GM10266 (cell line): ENCODE measurements around the gene SMYD3.
A peak's percentile ranks its signal among the peaks of the same experiment; 100 is the strongest.

Source experiments
- DNase-seq: peaks from one replicate; pipeline ENCODE4 v3.0.0; 2012; ENCODE audit errors: extremely low spot score
- TF ChIP-seq, protein P1 (sequence below): IDR thresholded peaks from 2 replicates; pipeline ENCODE4 v1.5.1; 2012; ENCODE audit warnings: mild to moderate bottlenecking, low read depth; ENCODE audit not compliant: control insufficient read depth, insufficient read depth; ENCODE audit errors: missing control alignments

The SMYD3 gene

DNA sequence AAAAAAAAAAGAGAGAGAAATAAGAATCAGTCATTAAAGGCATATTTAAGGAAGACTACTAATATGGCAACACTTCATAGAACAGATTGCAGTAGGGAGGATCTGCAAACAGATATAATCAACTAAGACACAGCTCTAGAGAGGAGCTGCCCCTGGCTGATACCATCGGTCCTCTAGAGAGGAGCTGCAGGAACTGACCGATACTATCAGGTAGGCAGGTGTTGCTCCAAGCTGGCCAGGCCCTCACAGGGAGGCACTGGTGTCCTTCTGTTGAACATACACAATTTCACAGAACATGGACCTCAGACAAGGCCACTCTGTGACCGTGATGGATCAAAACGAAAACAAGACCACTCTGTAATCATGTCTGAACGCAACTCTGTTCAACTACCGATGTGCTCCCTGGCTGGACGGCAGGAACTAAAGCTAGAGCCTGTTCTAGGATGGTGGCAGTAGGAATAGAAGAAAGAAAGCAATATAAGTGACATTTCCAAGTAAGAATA is 15.5 kb downstream of the SMYD3 start:
- DNase-seq, result no peak
- TF ChIP-seq, protein P1, sequence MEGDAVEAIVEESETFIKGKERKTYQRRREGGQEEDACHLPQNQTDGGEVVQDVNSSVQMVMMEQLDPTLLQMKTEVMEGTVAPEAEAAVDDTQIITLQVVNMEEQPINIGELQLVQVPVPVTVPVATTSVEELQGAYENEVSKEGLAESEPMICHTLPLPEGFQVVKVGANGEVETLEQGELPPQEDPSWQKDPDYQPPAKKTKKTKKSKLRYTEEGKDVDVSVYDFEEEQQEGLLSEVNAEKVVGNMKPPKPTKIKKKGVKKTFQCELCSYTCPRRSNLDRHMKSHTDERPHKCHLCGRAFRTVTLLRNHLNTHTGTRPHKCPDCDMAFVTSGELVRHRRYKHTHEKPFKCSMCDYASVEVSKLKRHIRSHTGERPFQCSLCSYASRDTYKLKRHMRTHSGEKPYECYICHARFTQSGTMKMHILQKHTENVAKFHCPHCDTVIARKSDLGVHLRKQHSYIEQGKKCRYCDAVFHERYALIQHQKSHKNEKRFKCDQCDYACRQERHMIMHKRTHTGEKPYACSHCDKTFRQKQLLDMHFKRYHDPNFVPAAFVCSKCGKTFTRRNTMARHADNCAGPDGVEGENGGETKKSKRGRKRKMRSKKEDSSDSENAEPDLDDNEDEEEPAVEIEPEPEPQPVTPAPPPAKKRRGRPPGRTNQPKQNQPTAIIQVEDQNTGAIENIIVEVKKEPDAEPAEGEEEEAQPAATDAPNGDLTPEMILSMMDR, result no peak

DNA sequence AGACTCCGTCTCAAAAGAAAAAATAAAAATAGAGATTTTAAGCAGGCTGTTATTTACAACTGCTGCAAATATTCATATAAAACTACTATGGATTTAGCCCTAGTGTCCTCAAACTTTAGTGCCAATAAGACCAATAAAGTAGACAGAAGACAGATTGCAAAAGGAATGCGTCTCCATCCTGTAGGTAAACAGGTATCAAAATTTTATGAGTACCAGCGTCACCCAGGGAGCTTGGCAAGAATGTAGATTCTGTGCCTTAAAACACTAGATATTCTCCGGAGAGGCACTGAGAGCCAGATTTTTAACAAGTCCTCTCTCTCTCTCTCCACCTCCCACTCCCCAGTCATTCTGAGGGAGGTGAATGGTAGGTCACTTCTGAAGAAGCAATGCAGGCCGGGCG is 18.4 kb downstream of the SMYD3 start:
- TF ChIP-seq, protein P1, result no peak
- DNase-seq, result no peak

DNA sequence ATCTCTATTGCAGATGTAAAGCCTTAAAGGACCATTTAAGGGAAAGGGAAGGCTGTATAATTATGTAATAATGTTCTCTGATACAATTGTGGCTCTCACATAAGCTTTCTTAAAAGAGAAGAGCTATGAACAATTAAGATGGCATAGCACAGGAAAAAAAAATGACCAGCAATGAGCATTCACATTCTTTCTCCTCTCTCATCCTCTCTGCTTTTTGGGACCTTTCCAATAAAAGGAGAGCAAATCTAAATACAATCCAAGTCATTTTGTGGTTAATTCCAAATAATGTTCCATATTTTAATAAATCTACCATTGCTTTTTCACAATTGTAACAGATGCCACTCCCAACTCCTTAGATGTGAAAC is 23.5 kb downstream of the SMYD3 start:
- no peak for DNase-seq
- TF ChIP-seq, protein P1, result no peak

DNA sequence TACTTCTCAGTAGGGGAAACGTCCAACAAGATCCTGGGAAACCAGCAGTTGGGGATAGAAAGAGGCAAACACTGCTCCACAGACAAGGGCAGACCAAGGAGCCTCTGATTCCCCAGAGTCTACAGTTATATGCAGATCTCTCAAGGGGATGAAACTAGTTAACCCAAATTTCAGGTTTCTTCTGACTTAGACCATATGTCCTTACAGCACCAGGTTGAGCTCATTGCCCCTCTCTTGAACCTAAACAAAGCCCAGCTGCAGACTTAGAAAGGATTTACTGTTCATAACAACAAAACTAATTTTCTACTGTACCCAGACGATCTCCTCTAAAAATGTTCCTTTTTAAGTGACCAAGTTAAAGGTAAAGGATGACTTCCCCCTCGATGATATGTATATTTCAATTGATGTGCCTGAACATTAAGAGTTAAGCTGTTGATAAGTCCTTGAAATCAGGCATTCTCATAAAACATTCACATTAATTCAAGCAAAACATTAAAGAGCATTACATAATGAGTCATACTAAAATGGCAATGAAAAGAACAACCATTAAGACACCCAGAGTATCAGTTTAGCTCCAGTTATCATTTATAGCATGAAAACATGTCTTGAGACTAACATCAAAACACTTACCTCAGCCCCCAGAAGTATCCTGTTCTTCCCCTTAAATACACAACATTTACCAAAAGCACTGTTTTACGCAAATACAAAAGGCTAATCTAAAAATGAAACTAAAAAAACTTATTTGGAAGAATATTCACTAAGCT is 24.1 kb downstream of the SMYD3 start:
- peak; percentile 35 for DNase-seq
- TF ChIP-seq, protein P1, result no peak

DNA sequence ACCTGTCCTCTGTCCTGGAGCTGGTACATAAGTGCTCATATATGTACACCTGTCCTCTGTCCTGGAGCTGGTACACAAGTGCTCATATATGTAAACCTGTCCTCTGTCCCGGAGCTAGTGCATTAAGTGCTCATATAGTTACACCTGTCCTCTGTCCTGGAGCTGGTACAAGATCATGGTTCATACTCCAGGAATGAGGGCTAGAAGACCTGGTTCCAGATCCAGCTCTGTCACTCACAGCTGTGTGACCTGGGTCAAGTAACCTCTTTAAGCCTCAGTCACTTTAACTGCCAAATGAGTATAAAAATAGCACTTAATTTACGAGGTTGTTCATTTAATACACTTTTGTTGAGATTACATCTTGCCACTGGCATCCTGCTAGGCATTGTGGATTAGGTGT is 28.0 kb downstream of the SMYD3 start:
- DNase-seq, result no peak
- TF ChIP-seq, protein P1, result no peak

DNA sequence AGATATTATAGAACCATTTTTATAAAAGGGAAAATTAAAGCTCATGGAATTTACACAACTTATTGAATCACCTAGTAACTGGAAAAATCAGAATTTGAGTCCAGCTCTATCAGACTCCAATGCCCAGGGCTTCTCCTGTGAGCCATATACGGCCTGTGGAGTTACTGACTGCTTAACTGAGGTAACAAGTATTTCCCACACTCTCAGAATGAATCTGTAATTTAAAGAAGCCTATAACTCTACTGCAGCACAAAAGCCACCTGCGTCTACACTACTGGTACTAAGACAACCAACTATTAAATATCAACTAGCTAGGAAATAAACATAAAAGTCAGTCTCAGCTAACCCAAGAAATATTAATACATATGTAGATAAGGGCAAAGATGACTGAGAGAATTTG is 29.4 kb downstream of the SMYD3 start:
- no peak for DNase-seq
- TF ChIP-seq, protein P1, result no peak

DNA sequence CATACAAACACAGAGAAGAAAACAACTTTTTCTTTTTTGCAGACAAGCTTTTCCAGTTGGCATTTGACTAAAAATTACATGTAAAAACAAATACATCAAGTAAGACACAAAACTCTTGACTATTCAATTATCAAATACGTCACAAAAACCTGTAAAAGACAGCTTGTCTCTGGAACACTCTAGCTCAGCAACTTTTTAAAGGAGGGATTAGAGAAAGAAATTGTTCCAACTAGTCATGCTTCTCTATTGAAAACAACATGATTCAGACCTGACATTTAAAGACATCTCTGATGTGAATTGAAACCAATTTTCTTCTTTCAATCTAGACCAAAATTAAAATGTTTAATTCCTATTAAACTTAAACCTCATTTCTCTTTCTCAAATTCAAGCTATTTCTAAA is 30.3 kb downstream of the SMYD3 start:
- TF ChIP-seq, protein P1, result no peak
- no peak for DNase-seq
